BE2C (cell line): ENCODE data around the gene SUSD6.

Source experiments
- DNase-seq: peaks from one replicate; pipeline ENCODE4 v3.0.0-alpha.2; 2020
- H3K27me3 ChIP-seq: fragments of 250-450 bp; sonication (Bioruptor Pico); 2 replicates; pipeline ENCODE4 v1.5.1; 2020; ENCODE audit warnings: mild to moderate bottlenecking
- H3K36me3 ChIP-seq: fragments of 250-450 bp; sonication (Bioruptor Pico); 2 replicates; pipeline ENCODE4 v1.5.1; 2020; ENCODE audit warnings: mild to moderate bottlenecking
- H3K4me1 ChIP-seq: fragments of 250-450 bp; sonication (Bioruptor Pico); 2 replicates; pipeline ENCODE4 v1.5.1; 2020
- H3K4me3 ChIP-seq: 2 replicates; pipeline ENCODE4 v1.5.1; 2011; ENCODE audit warnings: low read depth, low read length
- H3K9me3 ChIP-seq: fragments of 250-450 bp; sonication (Bioruptor Pico); 2 replicates; pipeline ENCODE4 v1.5.1; 2020
- CTCF ChIP-seq: IDR thresholded peaks from 2 replicates; pipeline ENCODE4 v1.5.1; 2012; ENCODE audit warnings: mild to moderate bottlenecking, low read depth, low read length

SUSD6 gene

DNA sequence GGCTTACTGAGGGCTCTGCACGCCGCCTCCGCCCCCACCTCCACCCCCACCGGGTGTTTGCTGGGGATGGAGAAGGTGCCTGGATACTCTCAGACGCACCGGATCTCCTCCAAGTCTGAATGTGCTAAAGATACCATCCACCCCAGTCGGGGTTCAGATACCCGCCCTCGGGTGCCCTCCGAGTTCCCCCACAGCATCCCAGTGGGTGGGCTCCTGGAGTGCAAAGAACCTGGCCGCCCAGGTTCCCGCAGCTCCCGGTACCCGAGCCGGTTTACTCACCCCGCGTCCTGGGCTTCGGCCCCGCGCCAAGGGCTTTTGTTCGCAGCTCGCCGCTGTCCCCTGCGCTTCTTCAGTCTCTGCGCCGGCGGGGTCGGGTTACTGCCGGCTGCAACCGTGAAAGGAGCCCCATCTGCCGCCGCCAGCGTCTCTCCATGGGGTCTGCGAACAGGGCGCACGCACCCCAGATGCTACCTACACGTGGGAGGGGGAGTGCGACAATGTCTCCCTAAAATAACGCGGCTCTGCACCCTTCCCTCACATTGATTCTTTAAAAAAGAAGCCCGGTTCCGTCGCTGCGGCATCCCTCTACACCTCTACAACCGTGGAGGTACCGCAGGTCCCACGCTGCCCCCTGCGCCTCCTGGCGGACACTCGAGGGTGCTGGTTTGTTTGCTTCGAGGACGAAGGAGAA, 37.0 kb upstream of the SUSD6 start, which contains the start of gene CCDC177:
CCDC177 (minus strand) TSS at position 609 of the 691 bp plus-strand sequence. CDS start 1,249 bp downstream, outside the sequence.
- peak; percentile 97 for TF ChIP-seq CTCF

GRCh38 chr14:69574954-69575295, 36.5 kb upstream of the SUSD6 start:
- peak overlapping the region; percentile 61 for H3K4me3 ChIP-seq

More for the DNA sequence above, 37.0 kb upstream of the SUSD6 start, which contains the start of gene CCDC177:
- peak; percentile 80 for DNase-seq
- H3K9me3 ChIP-seq = no peaks in the 10 kb centered on the region
- peak within 1 kb of the TSS; percentile 61 for H3K4me3 ChIP-seq
- H3K36me3 ChIP-seq = no peaks in the 10 kb centered on the region
- peaks cover 24% of the 10 kb centered on the region for H3K27me3 ChIP-seq
- H3K4me1 ChIP-seq = no peaks in the 10 kb centered on the region; the same call in 1 of the 2 replicates

DNA sequence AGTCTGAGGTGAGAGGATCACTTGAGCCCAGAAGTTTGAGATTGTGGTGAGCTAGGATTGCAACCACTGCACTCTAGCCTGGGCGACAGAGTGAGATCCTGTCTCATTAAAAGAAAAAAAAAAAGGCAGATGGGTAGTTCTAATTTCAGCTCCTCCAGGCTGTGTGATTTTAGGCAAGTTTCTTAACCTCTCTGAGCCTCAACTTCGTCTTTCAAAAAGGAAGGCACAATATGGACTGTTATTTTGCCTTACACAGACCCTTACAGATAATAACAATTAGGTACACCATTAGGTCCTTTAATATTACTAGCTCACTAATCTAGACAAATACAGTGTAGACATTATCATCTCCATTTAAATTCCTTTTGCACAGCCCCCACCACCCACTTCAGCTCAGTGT, 31.9 kb upstream of the SUSD6 start:
- peaks cover 29% of the 10 kb centered on the region for H3K27me3 ChIP-seq
- DNase-seq = no peak
- no peaks in the 10 kb centered on the region for H3K36me3 ChIP-seq
- H3K4me1 ChIP-seq = no peaks in the 10 kb centered on the region
- no peaks in the 10 kb centered on the region for H3K9me3 ChIP-seq
- no peak overlapping the region for H3K4me3 ChIP-seq
- TF ChIP-seq CTCF = no peak

More at GRCh38 chr14:69574954-69575295, 36.5 kb upstream of the SUSD6 start:
- H3K27me3 ChIP-seq = peaks cover 27% of the 10 kb centered on the region
- no peaks in the 10 kb centered on the region for H3K36me3 ChIP-seq
- no peaks in the 10 kb centered on the region for H3K9me3 ChIP-seq
- no peak for DNase-seq
- H3K4me1 ChIP-seq = no peaks in the 10 kb centered on the region; the same call in 1 of the 2 replicates
- TF ChIP-seq CTCF = no peak

DNA sequence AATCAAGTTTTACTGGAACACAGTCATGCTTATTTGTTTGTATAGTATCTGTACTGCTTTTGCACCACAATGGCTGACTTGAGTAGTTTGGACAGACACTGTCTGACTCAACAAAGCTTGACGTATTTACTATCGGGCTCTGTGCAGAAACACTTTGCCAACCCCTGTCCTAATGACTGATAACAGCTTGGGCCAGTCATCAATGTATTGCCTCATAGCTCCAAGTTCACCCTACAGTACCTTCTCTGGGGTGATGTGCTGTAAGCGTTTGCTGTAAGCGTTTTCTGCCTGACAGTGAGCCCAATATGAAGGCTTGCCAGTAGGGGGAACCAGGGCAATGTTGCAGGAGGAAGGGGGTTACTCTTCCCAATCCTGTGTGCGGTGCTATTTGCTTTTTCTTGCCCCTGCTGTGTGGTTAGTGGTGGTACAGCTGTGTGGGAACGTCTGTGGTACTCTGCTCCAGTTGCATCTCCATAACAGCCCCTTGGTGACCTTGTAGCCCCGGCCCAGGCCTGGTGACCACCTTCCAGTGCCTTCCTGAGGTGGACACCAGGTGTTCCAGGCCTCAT, 31.3 kb upstream of the SUSD6 start:
- peaks cover 29% of the 10 kb centered on the region for H3K27me3 ChIP-seq
- peak; percentile 51 for DNase-seq
- TF ChIP-seq CTCF = peak; percentile 72
- no peaks in the 10 kb centered on the region for H3K36me3 ChIP-seq
- no peak overlapping the region for H3K4me3 ChIP-seq
- H3K4me1 ChIP-seq = no peaks in the 10 kb centered on the region
- H3K9me3 ChIP-seq = no peaks in the 10 kb centered on the region

DNA sequence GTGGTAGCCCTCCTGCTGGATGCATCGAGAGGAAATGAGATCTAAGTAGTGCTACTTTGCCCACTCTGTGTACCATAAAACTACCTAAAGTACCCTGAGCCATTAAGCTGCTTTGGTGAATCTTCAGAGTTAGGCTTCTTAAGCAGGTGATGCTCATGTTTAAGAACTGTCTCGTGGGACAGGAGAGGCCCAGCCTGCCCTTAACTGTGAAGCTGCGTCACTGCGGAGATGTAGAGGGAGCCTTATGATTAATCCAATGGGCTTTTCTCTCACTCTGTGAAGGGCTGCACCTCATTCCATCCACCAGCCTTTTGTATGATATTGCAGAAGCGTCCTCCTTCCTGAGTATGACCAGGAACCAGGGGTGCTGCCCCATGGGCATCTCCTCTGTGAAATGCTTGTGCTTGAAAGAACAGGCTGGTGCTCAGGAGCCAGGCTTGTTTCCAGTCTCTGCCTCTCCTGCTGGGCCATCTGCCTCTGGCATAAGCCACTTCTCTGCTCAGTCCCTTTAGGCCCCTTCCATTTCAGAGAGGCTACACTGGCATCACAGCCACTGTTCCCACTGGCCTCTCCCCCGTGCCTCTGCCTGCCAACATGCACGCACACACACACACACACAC, 30.0 kb upstream of the SUSD6 start:
- H3K9me3 ChIP-seq = no peaks in the 10 kb centered on the region
- H3K27me3 ChIP-seq = peaks cover 20% of the 10 kb centered on the region
- H3K4me3 ChIP-seq = no peak overlapping the region
- DNase-seq = no peak
- no peaks in the 10 kb centered on the region for H3K4me1 ChIP-seq
- TF ChIP-seq CTCF = no peak
- no peaks in the 10 kb centered on the region for H3K36me3 ChIP-seq

GRCh38 chr14:69582212-69582611, 29.2 kb upstream of the SUSD6 start:
- H3K9me3 ChIP-seq = no peaks in the 10 kb centered on the region
- H3K4me1 ChIP-seq = no peaks in the 10 kb centered on the region
- H3K36me3 ChIP-seq = no peaks in the 10 kb centered on the region
- no peak for TF ChIP-seq CTCF
- peaks cover 16% of the 10 kb centered on the region; the same call in 1 of the 2 replicates for H3K27me3 ChIP-seq
- DNase-seq = no peak
- H3K4me3 ChIP-seq = no peak overlapping the region
